ENCODE data around the gene PLCB4. TPM values are rescaled to one million over a fixed set of nuclear protein-coding genes. Genes with fewer than 3 reads are reported as not detected.
A peak's percentile ranks its signal among the peaks of the same experiment; 100 is the strongest.

Gene PLCB4
- total and polyA plus RNA-seq, 7 donors = 0.90 to 6.7 (median 2.1) TPM

GRCh38 chr20:9308056-9308455, 239.2 kb downstream of the PLCB4 start:
- ATAC-seq (no peak), DNase-seq (no peak)
- WGBS, 3 donors = 91 to 100% (median 97%) methylated on average over 1 of the region's 1 CpG
- TF ChIP-seq CTCF (IDR thresholded peaks at IDR 0.05) = no peak
- Histone ChIP-seq H3K4me3 (no peak overlapping the region), H3K4me1 (no peaks in the 10 kb centered on the region), H3K36me3 (ENCODE audit: insufficient read depth in 1 of 2, low read depth in 1 of 2) (no peaks in the 10 kb centered on the region), H3K27ac (no peak overlapping the region), H3K27me3 (ENCODE audit: insufficient read depth in 3 of 3, low read length in 2 of 3) (no peaks in the 10 kb centered on the region), H3K9me3 (no peaks in the 10 kb centered on the region)
- intact Hi-C loops (cut with DNase I) = no loop called here

- no peak overlapping the region for H3K4me3 ChIP-seq
- no peaks in the 10 kb centered on the region for H3K4me1 ChIP-seq
- no peak for TF ChIP-seq CTCF (IDR thresholded peaks at IDR 0.05)
- DNase-seq (no peak), ATAC-seq (no peak)
- no peaks in the 10 kb centered on the region for H3K36me3 ChIP-seq (ENCODE audit: insufficient read depth in 1 of 2, low read depth in 1 of 2)
- intact Hi-C loops (cut with DNase I) = no loop called here
- WGBS, 3 donors = 69 to 79% (median 74%) methylated on average over 1 of the region's 1 CpG
- H3K27me3 ChIP-seq (ENCODE audit: insufficient read depth in 3 of 3, low read length in 2 of 3) = no peaks in the 10 kb centered on the region
- no peaks in the 10 kb centered on the region for H3K9me3 ChIP-seq
- no peak overlapping the region for H3K27ac ChIP-seq
These were observed 242.2 kb downstream of the PLCB4 start for GRCh38 chr20:9311132-9311531.

GRCh38 chr20:9319687-9320384, 250.9 kb downstream of the PLCB4 start:
- H3K4me3 ChIP-seq = no peak overlapping the region

GRCh38 chr20:9321007-9321406, 252.1 kb downstream of the PLCB4 start:
- Histone ChIP-seq H3K4me3 (no peak overlapping the region), H3K4me1 (no peaks in the 10 kb centered on the region), H3K9me3 (no peaks in the 10 kb centered on the region), H3K27me3 (ENCODE audit: insufficient read depth in 3 of 3, low read length in 2 of 3) (no peaks in the 10 kb centered on the region), H3K27ac (no peak overlapping the region), H3K36me3 (ENCODE audit: insufficient read depth in 1 of 2, low read depth in 1 of 2) (no peaks in the 10 kb centered on the region)
- intact Hi-C loops (cut with DNase I) = no loop called here
- no peak for TF ChIP-seq CTCF (IDR thresholded peaks at IDR 0.05)
- 95 to 100% (median 97%) methylated on average over 2 of the region's 2 CpGs for WGBS, 3 donors
- DNase-seq (no peak), ATAC-seq (no peak)

More at GRCh38 chr20:9319687-9320384, 250.9 kb downstream of the PLCB4 start:
- Histone ChIP-seq H3K4me1 (no peaks in the 10 kb centered on the region), H3K27ac (peak overlapping the region; percentile 5), H3K36me3 (ENCODE audit: insufficient read depth in 1 of 2, low read depth in 1 of 2) (no peaks in the 10 kb centered on the region), H3K27me3 (ENCODE audit: insufficient read depth in 3 of 3, low read length in 2 of 3) (no peaks in the 10 kb centered on the region), H3K9me3 (no peaks in the 10 kb centered on the region)
- DNase-seq = no peak
- ATAC-seq = peak in 3 of 4 donors; percentile 70 to 76 (median 70)
- WGBS, 3 donors = 46 to 61% (median 50%) methylated on average over 7 of the region's 7 CpGs
- no peak for TF ChIP-seq CTCF (IDR thresholded peaks at IDR 0.05)
- intact Hi-C loops (cut with DNase I) = no loop called here

GRCh38 chr20:9322661-9323060, 253.8 kb downstream of the PLCB4 start:
- Histone ChIP-seq H3K27ac (no peak overlapping the region), H3K27me3 (ENCODE audit: insufficient read depth in 3 of 3, low read length in 2 of 3) (no peaks in the 10 kb centered on the region), H3K36me3 (ENCODE audit: insufficient read depth in 1 of 2, low read depth in 1 of 2) (no peaks in the 10 kb centered on the region), H3K4me1 (no peaks in the 10 kb centered on the region), H3K9me3 (no peaks in the 10 kb centered on the region), H3K4me3 (no peak overlapping the region)
- DNase-seq (no peak), ATAC-seq (no peak)
- intact Hi-C loops (cut with DNase I) = no loop called here
- TF ChIP-seq CTCF (IDR thresholded peaks at IDR 0.05) = no peak
- 93 to 98% (median 96%) methylated on average over 1 of the region's 1 CpG for whole genome bisulfite sequencing, 3 donors

All from psoas muscle (tissue), 8 donors.